ENCODE measurements around the gene AIFM1. TPM values are rescaled to one million over a fixed set of nuclear protein-coding genes. Genes with fewer than 3 reads are reported as not detected.

AIFM1 gene
- total RNA-seq, 2 experiments from 2014 or later, result 56.1 to 58.9 TPM

DNA sequence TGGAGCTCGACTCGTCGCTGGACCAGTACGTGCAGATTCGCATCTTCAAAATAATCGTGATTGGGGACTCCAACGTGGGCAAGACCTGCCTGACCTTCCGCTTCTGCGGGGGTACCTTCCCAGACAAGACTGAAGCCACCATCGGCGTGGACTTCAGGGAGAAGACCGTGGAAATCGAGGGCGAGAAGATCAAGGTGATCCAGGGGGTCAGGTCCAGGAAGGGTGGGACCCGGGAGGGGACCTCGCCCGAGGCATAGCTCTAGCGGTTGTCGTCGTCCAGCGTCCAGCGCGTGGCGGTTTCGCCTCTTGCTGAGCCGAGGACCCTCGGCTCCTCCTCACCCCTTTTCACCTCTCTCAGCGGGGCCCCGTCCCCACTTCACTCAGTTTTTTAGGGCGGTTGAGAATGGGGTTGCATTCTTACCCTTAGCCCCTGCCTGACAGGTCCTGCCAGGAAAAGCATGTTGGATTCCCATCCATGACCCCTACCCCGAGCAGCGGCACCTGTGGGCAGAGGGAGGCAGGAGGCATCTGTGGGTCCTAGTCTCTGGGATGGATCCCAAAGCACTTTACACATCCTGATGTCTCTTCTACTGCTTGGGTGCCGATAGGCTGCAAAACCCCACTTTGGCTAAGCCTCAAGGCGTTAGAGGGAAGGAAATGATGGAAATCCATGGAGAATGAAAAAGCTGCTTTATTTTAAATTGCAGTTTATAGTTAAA lies 6.6 kb upstream of the AIFM1 start:
- CTCF ChIA-PET, result interaction anchor here (1.5 to 4.2 kb wide), 2 partner anchors 16 to 92 kb away, joined by 3 to 11 read pairs; no protein-coding TSS in a partner anchor

GRCh38 chrX:130171446-130172126 lies 5.9 kb upstream of the AIFM1 start, which contains the start of gene RAB33A:
TSS of gene RAB33A (plus strand) at chrX:130171962. CDS start at chrX:130172063, 101 bp downstream.
- ChIA-PET CTCF (interaction anchor here (1.5 to 4.2 kb wide), 2 partner anchors 17 to 91 kb away, joined by 3 to 11 read pairs; no protein-coding TSS in a partner anchor), POLR2A (no interaction called here)

More for the DNA sequence above, 6.6 kb upstream of the AIFM1 start:
- POLR2A ChIA-PET, result interaction anchor here (1.4 kb wide), 1 partner anchor 39 kb away, joined by 3 read pairs; no protein-coding TSS in a partner anchor

DNA sequence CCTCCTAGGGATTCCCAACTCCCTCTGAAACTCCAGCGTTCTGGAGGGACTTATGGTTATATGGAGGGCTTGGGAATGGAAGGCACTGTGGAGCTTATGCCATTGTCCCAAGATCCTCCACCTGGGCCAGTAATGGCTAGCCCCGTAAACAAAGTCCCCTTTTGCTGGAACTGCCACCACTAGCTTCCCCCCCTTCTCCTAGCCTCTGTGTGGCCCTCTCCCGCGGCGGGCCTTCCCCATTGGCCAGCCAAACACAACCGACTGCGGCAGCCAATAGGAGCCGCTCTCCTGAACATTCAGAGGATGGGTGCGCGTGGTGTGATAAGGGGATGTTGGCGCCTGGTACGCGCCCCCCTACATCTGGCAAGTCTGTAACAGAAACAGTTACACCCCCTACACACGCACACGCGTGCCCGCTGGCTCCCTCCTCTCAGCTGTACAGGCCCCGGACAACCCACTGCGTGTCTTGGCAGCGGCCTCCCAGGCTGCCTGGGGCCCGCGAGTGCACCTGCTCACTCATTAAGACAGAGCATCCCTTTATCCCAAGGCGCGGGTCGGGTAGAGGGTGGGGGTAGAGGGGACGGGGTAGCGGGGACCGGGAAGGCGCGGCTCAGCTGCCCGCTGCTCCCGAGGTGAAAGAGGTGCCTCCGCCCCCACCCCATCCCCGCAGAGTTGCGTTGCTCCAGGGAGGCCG lies 5.3 kb upstream of the AIFM1 start:
- POLR2A ChIA-PET, result interaction anchor here (0.6 to 0.9 kb wide), 3 partner anchors 19 to 66 kb away, joined by 3 read pairs; no protein-coding TSS in a partner anchor
- CTCF ChIA-PET, result interaction anchor here (1.0 to 4.2 kb wide), 4 partner anchors 17 to 91 kb away, joined by 3 to 11 read pairs (median 4); no protein-coding TSS in a partner anchor

- POLR2A ChIA-PET, result no interaction called here
- CTCF ChIA-PET, result no interaction called here
Measured at GRCh38 chrX:130167040-130167439, 1.4 kb upstream of the AIFM1 start.

GRCh38 chrX:130166503-130166777 lies 799 bp upstream of the AIFM1 start:
- CTCF ChIA-PET, result no interaction called here

DNA sequence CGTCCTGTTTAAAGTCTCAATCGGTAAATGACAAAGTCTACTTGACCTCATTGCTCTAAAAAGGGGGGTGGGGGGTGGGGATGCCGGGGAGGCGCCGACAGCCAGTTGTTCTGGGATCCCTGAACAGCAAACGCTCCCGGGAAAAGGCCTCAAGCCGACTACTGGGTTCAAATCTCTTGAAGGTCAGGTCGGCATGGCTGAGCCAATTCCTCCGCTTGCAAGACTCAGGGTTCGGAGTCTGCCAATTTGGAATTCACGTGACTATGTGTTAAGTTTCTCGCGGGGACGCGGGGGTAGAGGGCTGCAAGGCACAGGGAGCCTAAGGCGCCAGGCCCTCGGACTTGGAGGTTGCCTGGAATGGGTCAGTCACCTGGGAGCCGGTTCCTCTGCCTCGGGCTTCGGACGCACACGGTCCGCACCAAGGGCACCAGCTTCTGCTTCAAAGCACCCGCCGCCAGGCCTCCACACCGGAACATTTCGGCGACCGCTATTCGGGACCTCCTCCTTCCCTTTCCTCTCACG lies 399 bp downstream of the AIFM1 start:
- POLR2A ChIA-PET, result no interaction called here

More at GRCh38 chrX:130166503-130166777, 799 bp upstream of the AIFM1 start:
- POLR2A ChIA-PET, result no interaction called here

DNA sequence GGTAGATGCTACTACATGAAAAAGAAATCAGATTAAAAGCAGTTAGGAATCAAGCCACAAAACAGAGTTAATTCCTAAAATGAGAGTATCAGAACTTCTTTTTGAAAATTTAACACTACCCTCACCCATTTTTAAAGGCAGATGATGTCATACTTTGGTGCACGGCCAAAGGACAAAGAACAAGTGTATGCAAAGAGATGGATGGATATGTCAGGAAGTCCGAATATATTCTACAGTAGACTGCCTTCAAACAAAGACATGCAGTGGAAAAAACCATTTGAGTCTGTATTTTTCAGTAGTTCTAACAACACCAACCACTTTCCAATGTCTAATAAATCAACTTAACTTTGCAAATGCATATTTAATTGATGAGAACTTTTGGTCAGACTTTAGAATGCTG lies 2.2 kb downstream of the AIFM1 start:
- CTCF ChIA-PET, result interaction anchor here (1.4 kb wide), 1 partner anchor 76 kb away, joined by 3 read pairs; no protein-coding TSS in a partner anchor
- POLR2A ChIA-PET, result no interaction called here

More for the DNA sequence above, 399 bp downstream of the AIFM1 start:
- CTCF ChIA-PET, result interaction anchor here (1.1 kb wide), 1 partner anchor 26 kb away, joined by 3 read pairs; no protein-coding TSS in a partner anchor

- ChIA-PET CTCF (interaction anchor here (1.4 kb wide), 1 partner anchor 75 kb away, joined by 3 read pairs; no protein-coding TSS in a partner anchor), POLR2A (no interaction called here)
Measured at GRCh38 chrX:130162094-130162735, 3.4 kb downstream of the AIFM1 start.

DNA sequence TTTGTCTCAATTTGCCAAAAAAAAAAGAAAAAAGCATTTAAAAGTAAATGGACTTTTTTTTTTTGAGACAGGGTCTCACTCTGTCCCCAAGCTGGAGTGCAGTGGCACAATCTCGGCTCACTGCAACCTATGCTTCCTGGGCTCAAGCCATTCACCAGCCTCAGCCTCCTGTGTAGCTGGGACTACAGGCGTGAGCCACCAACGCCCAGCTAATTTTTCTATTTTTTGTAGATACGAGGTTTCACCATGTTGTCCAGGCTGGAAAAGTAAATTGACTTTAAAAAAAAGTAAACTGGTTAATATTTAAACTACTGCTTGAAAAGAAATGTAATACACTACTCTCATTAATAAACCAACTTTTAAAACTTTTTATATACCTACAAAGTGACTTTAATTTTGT lies 5.9 kb downstream of the AIFM1 start:
- CTCF ChIA-PET, result no interaction called here

GRCh38 chrX:130158311-130158710 lies 7.3 kb downstream of the AIFM1 start:
- CTCF ChIA-PET, result interaction anchor here (0.7 kb wide), 1 partner anchor 97 kb away, joined by 3 read pairs; no protein-coding TSS in a partner anchor
- POLR2A ChIA-PET, result interaction anchor here (0.6 kb wide), 2 partner anchors 23 to 504 kb away, joined by 3 to 4 read pairs; partner anchors contain the start of gene APLN

More for the DNA sequence above, 5.9 kb downstream of the AIFM1 start:
- POLR2A ChIA-PET, result interaction anchor here (0.7 kb wide), 1 partner anchor 35 kb away, joined by 3 read pairs; no protein-coding TSS in a partner anchor

DNA sequence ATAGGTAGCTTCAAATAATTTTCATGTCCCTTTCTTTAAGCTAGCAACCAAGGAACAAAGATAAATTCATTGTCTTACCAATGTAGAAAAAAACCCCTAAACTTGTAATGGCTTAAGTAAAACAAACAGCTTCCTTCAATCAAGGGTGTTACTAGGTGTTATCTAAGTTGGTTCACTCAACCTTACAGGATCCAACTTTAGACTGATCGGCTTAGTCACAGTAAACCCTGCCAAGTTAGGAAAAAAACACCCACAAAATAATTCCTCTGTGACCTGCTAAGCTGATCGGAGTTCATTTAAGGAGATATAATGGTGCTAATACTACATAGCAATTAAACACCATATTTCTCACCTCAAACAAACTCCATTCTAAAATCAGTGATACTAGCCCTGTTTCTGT lies 10.1 kb downstream of the AIFM1 start:
- ChIA-PET CTCF (interaction anchor here (0.5 kb wide), 1 partner anchor 41 kb away, joined by 5 read pairs; no protein-coding TSS in a partner anchor), POLR2A (no interaction called here)

DNA sequence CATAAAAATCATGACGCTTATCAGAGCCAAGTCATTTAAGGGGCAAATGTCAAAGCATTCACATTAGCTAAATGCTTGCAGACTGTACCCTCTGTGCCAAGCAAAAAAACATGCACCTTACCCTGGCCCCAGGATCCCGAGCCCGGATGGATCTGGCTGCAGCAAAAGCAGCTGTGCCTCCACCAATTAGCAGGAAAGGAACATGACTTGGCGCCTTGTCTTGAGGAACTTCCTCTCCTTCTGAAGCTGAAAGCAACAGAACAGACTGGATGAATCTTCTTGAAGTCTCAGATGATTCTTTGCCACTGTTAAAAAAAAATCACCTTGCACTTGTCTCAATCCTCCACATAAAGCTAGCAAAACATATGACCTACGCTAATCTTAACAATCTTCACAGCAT lies 18.0 kb downstream of the AIFM1 start:
- POLR2A ChIA-PET, result no interaction called here
- CTCF ChIA-PET, result no interaction called here

GRCh38 chrX:130145123-130145522 lies 20.5 kb downstream of the AIFM1 start:
- CTCF ChIA-PET, result no interaction called here
- POLR2A ChIA-PET, result no interaction called here

GRCh38 chrX:130144509-130144908 lies 21.1 kb downstream of the AIFM1 start:
- ChIA-PET CTCF (no interaction called here), POLR2A (no interaction called here)

GRCh38 chrX:130139474-130140201 lies 26.0 kb downstream of the AIFM1 start:
- POLR2A ChIA-PET, result no interaction called here
- CTCF ChIA-PET, result no interaction called here

GRCh38 chrX:130136961-130137360 lies 28.7 kb downstream of the AIFM1 start:
- CTCF ChIA-PET, result no interaction called here
- POLR2A ChIA-PET, result no interaction called here

GRCh38 chrX:130136496-130136895 lies 29.1 kb downstream of the AIFM1 start:
- CTCF ChIA-PET, result no interaction called here

DNA sequence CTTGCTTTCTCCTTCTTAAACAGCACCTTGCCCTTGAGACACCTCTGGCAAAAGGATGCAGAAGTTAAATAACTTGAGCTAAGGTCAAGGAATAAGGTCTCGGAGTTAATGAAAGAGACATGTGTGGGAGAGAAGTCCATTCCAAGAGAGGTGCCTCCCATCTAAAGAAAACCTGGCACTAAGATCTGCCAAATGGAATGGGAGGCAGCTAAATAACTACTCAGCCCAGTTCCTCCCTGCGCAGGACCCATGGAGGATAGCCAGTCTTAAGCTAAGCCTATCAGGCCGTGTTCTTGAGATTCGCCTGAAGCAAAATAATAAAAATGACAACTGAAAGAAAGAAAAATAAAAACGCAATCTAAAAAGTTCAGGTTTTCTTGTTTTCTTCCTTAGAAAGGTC lies 34.7 kb downstream of the AIFM1 start:
- POLR2A ChIA-PET, result no interaction called here
- CTCF ChIA-PET, result no interaction called here

More at GRCh38 chrX:130136496-130136895, 29.1 kb downstream of the AIFM1 start:
- POLR2A ChIA-PET, result no interaction called here
